Endothelial cell (in vitro differentiated cells): ENCODE data around the gene ROMO1. TPM values are rescaled to one million over a fixed set of nuclear protein-coding genes. Genes with fewer than 3 reads are reported as not detected.

Source experiments
- DNase-seq: peaks from one replicate; pipeline ENCODE4 v3.0.0; 2021; ENCODE audit warnings: low spot score
- H3K27ac Mint-ChIP-seq: one replicate; pipeline ENCODE4 v1.8.0; 2021; ENCODE audit warnings: mixed read lengths, inconsistent platforms; ENCODE audit not compliant: unreplicated experiment
- H3K27me3 Mint-ChIP-seq: one replicate; pipeline ENCODE4 v1.8.0; 2021; ENCODE audit warnings: mild to moderate bottlenecking, moderate library complexity, mixed read lengths, inconsistent platforms; ENCODE audit not compliant: unreplicated experiment
- H3K36me3 Mint-ChIP-seq: one replicate; pipeline ENCODE4 v1.8.0; 2021; ENCODE audit warnings: mild to moderate bottlenecking, low read depth, mixed read lengths, inconsistent platforms; ENCODE audit not compliant: unreplicated experiment
- H3K4me1 Mint-ChIP-seq: one replicate; pipeline ENCODE4 v1.8.0; 2021; ENCODE audit warnings: mild to moderate bottlenecking, mixed read lengths, inconsistent platforms; ENCODE audit not compliant: unreplicated experiment
- H3K4me3 Mint-ChIP-seq: one replicate; pipeline ENCODE4 v1.8.0; 2021; ENCODE audit warnings: mild to moderate bottlenecking, mixed read lengths, inconsistent platforms; ENCODE audit not compliant: unreplicated experiment
- H3K9me3 Mint-ChIP-seq: one replicate; pipeline ENCODE4 v1.8.0; 2021; ENCODE audit warnings: mixed read lengths, inconsistent platforms; ENCODE audit not compliant: unreplicated experiment
- total RNA-seq: library from RNA; stranded (reverse); fragmentation: NEBNext Ultra II Directional; extraction: Animal tissue kit (Norgen Biotek cat#: 25700); gene quantifications from one replicate; pipeline ENCODE4 v1.2.1, GENCODE V29; 2021; ENCODE audit not compliant: unreplicated experiment
- TF ChIP-seq, protein P1 (sequence below): fragments of 200-600 bp; sonication (generic); IDR thresholded peaks from one replicate; pipeline ENCODE4 v1.5.0; 2021; ENCODE audit warnings: antibody characterized with exemption; ENCODE audit not compliant: unreplicated experiment

The ROMO1 gene
- total RNA-seq, 1 donor from 2014 or later: 159 TPM

DNA sequence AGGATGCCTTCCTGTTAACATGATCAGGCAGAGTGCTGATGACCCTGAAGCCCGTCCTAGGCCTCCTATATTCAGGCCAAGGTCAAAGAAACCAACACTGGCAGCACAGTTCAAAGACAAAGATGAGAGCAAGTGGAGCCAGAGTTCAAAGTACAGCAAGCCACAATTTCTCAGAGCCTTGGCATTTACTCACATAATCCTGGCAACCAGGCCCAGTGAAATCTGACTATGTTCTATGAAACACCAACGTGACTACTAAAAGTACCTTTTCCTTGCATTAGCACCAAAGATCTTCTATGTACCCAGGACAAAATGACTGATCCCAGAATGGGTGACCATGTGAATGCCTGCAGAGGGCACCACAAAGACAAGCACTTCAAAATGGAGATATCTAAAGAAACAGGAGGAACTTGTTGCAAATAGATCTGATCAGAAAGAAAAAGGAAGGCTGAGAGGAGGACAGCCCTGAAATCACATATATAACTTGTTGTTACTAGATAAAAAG, 3.9 kb upstream of the ROMO1 start:
- Mint-ChIP-seq H3K4me1 (peaks cover 25% of the 10 kb centered on the region), H3K4me3 (no peak overlapping the region), H3K9me3 (no peaks in the 10 kb centered on the region), H3K36me3 (peaks cover 15% of the 10 kb centered on the region), H3K27me3 (peaks cover 10% of the 10 kb centered on the region), H3K27ac (no peak overlapping the region)
- DNase-seq: no peak
- TF ChIP-seq, protein P1, sequence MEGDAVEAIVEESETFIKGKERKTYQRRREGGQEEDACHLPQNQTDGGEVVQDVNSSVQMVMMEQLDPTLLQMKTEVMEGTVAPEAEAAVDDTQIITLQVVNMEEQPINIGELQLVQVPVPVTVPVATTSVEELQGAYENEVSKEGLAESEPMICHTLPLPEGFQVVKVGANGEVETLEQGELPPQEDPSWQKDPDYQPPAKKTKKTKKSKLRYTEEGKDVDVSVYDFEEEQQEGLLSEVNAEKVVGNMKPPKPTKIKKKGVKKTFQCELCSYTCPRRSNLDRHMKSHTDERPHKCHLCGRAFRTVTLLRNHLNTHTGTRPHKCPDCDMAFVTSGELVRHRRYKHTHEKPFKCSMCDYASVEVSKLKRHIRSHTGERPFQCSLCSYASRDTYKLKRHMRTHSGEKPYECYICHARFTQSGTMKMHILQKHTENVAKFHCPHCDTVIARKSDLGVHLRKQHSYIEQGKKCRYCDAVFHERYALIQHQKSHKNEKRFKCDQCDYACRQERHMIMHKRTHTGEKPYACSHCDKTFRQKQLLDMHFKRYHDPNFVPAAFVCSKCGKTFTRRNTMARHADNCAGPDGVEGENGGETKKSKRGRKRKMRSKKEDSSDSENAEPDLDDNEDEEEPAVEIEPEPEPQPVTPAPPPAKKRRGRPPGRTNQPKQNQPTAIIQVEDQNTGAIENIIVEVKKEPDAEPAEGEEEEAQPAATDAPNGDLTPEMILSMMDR: no peak

DNA sequence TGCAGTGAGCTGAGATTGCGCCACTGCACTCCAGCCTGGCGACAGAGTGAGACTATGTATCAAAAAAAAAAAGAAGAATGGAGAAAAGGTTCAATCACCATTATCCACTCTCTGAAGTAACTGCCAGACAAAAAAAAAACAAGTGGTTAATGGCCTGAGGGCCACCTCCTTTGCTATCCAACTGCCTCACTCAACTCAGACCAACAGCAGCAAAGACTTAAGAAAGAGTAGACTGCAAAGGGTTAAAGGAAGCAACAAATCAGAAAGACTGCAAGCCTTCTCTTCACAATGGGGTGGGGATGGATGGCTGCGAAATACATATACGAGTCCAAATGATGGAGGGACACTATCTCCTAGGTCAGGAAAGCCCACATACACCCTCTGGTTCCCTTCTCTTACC, 3.2 kb upstream of the ROMO1 start:
- Mint-ChIP-seq H3K27me3 (peaks cover 10% of the 10 kb centered on the region), H3K4me1 (peaks cover 30% of the 10 kb centered on the region), H3K4me3 (no peak overlapping the region), H3K9me3 (no peaks in the 10 kb centered on the region), H3K36me3 (peaks cover 10% of the 10 kb centered on the region), H3K27ac (no peak overlapping the region)
- TF ChIP-seq, protein P1: no peak
- no peak for DNase-seq

DNA sequence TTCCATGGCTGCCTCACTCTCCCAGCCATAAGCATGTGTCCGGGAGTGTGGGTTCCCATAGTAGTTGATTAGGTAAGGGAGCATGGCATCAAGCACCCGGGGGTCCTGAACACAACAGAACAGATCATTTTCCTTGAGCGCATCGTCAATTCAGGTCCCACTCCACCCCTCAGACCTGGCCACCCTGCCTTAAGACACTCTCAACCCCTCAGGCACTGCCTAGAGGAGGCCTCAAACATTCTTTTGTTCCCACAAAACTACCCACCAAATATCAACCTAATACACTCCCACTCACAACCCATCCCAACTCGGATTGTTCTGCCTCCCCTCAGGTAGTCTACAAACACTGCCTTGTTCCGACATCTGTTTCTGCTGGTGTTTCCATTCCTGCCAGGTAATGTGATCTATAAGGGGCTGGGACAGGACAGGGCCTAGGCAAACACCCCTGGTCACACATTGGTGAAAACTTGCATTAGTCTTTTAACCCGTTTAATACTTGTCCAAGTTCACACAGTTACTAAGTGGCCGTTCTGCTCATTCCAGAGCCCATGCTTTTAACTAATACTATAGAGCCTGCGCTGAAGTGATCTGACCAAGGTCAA, 1.4 kb upstream of the ROMO1 start:
- Mint-ChIP-seq H3K36me3 (peaks cover 17% of the 10 kb centered on the region), H3K4me3 (peak overlapping the region; percentile 95), H3K4me1 (peaks cover 30% of the 10 kb centered on the region), H3K27ac (no peak overlapping the region), H3K9me3 (no peaks in the 10 kb centered on the region), H3K27me3 (peaks cover 10% of the 10 kb centered on the region)
- TF ChIP-seq, protein P1: no peak
- no peak for DNase-seq

DNA sequence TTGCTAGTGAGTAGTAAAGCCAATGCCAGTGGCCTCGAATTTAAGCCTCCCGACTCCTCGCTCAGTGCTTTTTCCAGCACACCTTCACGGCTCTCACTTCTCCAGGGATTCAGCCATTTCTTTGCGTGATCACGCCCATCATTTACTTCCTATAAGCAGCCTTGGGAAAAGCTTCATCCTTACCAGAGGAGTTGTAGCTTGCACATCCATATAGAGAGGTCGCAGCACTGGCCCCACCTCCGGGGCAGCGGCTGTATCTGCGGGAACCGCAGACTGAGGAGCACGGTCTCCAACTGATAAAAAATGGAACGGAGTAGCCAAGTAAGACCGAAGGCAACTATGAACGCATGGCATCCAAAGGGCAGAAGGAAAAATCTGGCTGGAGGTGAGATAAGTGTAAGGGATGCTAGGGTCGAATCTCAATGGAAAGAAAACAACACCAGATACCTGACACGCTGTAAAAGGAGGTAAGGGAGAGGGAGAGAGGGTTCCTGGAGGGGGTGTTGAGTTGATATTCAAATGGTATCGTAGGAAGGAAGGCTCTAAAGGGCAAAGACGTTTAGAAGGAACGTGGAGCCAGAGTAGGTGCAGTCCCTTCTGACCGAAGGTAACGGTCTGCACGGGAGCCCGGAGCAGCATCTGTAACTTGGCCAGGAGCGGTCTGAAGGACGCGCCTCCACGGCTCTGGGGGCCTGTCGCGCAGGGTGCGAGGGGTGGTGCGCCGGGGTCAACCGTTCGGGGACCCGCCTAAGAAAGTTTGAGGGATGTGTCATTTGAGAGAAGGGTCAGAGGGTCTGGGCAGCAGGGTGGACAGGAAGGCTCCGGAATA, 693 bp upstream of the ROMO1 start:
- Mint-ChIP-seq H3K27ac (peak overlapping the region; percentile 71), H3K4me1 (peaks cover 30% of the 10 kb centered on the region), H3K9me3 (no peaks in the 10 kb centered on the region), H3K4me3 (peak overlapping the region; percentile 95), H3K36me3 (peaks cover 18% of the 10 kb centered on the region), H3K27me3 (peaks cover 10% of the 10 kb centered on the region)
- peak; percentile 15 for DNase-seq
- TF ChIP-seq, protein P1: no peak
